Colonic mucosa (tissue), 4 donors: ENCODE results near the gene SLC17A9. TPM values are rescaled to one million over a fixed set of nuclear protein-coding genes. Genes with fewer than 3 reads are reported as not detected.

Source experiments
- DNase-seq: peaks from one replicate; pipeline ENCODE4 v3.0.0-alpha.2; 2020
- H3K27ac ChIP-seq: fragments of 200-600 bp; one replicate; pipeline ENCODE4 v1.8.0; 2021
- H3K27me3 ChIP-seq: fragments of 200-600 bp; one replicate; pipeline ENCODE4 v1.8.0; 2021
- H3K36me3 ChIP-seq: fragments of 200-600 bp; one replicate; pipeline ENCODE4 v1.8.0; 2021
- H3K4me1 ChIP-seq: fragments of 200-600 bp; one replicate; pipeline ENCODE4 v1.8.0; 2021; ENCODE audit warnings: mild to moderate bottlenecking
- H3K4me3 ChIP-seq: fragments of 200-600 bp; one replicate; pipeline ENCODE4 v1.8.0; 2021
- H3K9ac ChIP-seq, 2 donors: one replicate each; pipeline ENCODE4 v1.7.0; 2013; ENCODE audit warnings: control low read depth in 2 of 2, low read depth in 2 of 2, low read length in 2 of 2
- H3K9me3 ChIP-seq: fragments of 200-600 bp; one replicate; pipeline ENCODE4 v1.8.0; 2021
- CTCF ChIP-seq: fragments of 200-600 bp; IDR thresholded peaks from one replicate; pipeline ENCODE4 v1.8.0; 2022; ENCODE audit warnings: antibody characterized with exemption, mild to moderate bottlenecking
- intact Hi-C: fragments of 100-400 bp; cut with DNase I; formaldehyde crosslinking; loops from one replicate; pipeline ENCODE4 v1.14.1; 2022
- total RNA-seq, 2 donors: library from RNA; stranded (reverse); fragmentation: NEBNext Ultra II Directional in 1 of 2; extraction: Animal tissue kit (Norgen Biotek cat#: 25700) in 1 of 2; gene quantifications; one replicate each; pipeline ENCODE4 v1.2.1, GENCODE V29; 2021
- donor health status: healthy.
- donor health status: DM: no; HTN: no; CAD: no.
- donor health status: DM: no; HTN: no; CAD: no.

The SLC17A9 gene
- total RNA-seq, 2 donors from 2014 or later: 23.1 to 54.7 TPM

- Histone ChIP-seq H3K27ac (no peak overlapping the region), H3K9ac (no peak overlapping the region), H3K36me3 (no peaks in the 10 kb centered on the region), H3K4me1 (no peaks in the 10 kb centered on the region), H3K4me3 (no peak overlapping the region), H3K27me3 (peaks cover 19% of the 10 kb centered on the region), H3K9me3 (no peaks in the 10 kb centered on the region)
- intact Hi-C loops: no loop called here
- no peak for DNase-seq
- TF ChIP-seq CTCF: no peak
Observed at GRCh38 chr20:62983210-62983609, 30.7 kb downstream of the SLC17A9 start.

GRCh38 chr20:62984666-62985443 is 32.3 kb downstream of the SLC17A9 start:
- peaks cover 7% of the 10 kb centered on the region for H3K27me3 ChIP-seq
- intact Hi-C loops: no loop called here
- H3K27ac ChIP-seq: no peak overlapping the region
- no peaks in the 10 kb centered on the region for H3K36me3 ChIP-seq
- no peaks in the 10 kb centered on the region for H3K9me3 ChIP-seq
- no peak for DNase-seq
- H3K4me1 ChIP-seq: no peaks in the 10 kb centered on the region
- H3K4me3 ChIP-seq: no peak overlapping the region
- no peak for TF ChIP-seq CTCF
- no peak overlapping the region for H3K9ac ChIP-seq

- H3K9me3 ChIP-seq: no peaks in the 10 kb centered on the region
- H3K27me3 ChIP-seq: peaks cover 5% of the 10 kb centered on the region
- H3K9ac ChIP-seq: no peak overlapping the region
- DNase-seq: no peak
- H3K36me3 ChIP-seq: no peaks in the 10 kb centered on the region
- intact Hi-C loops: no loop called here
- no peaks in the 10 kb centered on the region for H3K4me1 ChIP-seq
- no peak for TF ChIP-seq CTCF
- H3K27ac ChIP-seq: no peak overlapping the region
- H3K4me3 ChIP-seq: no peak overlapping the region
Observed at GRCh38 chr20:62985444-62985778, 32.9 kb downstream of the SLC17A9 start.

- H3K9ac ChIP-seq: no peak overlapping the region
- H3K9me3 ChIP-seq: no peaks in the 10 kb centered on the region
- no peaks in the 10 kb centered on the region for H3K4me1 ChIP-seq
- DNase-seq: no peak
- no peak overlapping the region for H3K27ac ChIP-seq
- intact Hi-C loops: no loop called here
- no peak overlapping the region for H3K4me3 ChIP-seq
- TF ChIP-seq CTCF: no peak
- no peaks in the 10 kb centered on the region for H3K27me3 ChIP-seq
- no peaks in the 10 kb centered on the region for H3K36me3 ChIP-seq
Observed at GRCh38 chr20:62986257-62986800, 33.8 kb downstream of the SLC17A9 start.

- Histone ChIP-seq H3K4me1 (no peaks in the 10 kb centered on the region), H3K4me3 (no peak overlapping the region), H3K27me3 (no peaks in the 10 kb centered on the region), H3K9ac (no peak overlapping the region), H3K9me3 (no peaks in the 10 kb centered on the region), H3K36me3 (no peaks in the 10 kb centered on the region), H3K27ac (no peak overlapping the region)
- DNase-seq: no peak
- intact Hi-C loops: no loop called here
- TF ChIP-seq CTCF: no peak
Observed at GRCh38 chr20:62987114-62987513, 34.6 kb downstream of the SLC17A9 start.
